Right kidney (tissue), 1 donor: ENCODE measurements around the gene EZR.
A peak's percentile ranks its signal among the peaks of the same experiment; 100 is the strongest.

Experiments used
- DNase-seq: peaks from one replicate; pipeline ENCODE4 v3.0.0-alpha.2; 2016

EZR gene

GRCh38 chr6:158819977-158820622 is 932 bp upstream of the EZR start:
- DNase-seq = no peak

GRCh38 chr6:158818581-158819212 is 471 bp downstream of the EZR start:
- DNase-seq = peak; percentile 68

- DNase-seq = peak; percentile 78
Observed at GRCh38 chr6:158817728-158818580, 1.2 kb downstream of the EZR start.

DNA sequence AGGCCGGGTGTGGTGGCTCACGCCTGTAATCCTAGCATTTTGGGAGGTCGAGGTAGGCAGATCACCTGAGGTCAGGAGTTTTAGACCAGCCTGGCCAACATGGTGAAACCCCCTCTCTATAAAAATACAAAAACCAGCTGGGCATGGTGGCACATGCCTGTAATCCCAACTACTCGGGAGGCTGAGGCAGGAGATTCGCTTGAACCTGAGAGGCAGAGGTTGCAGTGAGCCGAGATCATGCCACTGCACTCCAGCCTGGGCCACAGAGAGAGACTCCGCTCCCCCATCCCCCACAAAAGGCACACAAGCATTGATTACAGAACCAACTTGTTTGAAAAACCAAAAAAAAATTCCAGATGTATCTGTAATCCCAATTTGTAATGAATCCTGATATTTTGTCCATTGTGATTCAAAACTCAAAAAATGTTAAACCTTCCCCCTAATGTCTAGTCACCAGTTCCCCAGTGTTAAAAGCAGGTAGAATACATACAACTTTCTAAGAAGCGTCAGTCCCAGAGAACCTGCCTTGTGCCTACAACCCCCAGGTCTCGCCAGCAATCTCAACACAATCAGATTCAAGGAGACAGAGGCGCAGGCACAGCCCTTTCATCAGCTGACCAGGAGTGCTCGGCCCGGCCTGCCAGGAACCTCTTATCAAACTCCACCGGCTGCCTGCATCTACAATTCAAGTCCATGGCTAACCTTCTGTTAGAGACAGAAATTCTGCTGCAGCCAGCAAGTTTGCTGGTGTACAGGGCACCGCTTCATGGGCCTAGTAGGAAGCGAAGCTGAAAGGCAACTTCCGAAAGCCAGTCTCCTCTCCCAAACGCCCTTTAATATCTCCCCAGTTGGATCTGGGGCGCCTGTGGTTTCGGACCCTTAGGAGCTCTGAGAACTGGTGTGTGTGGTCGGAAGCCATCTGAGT is 2.1 kb downstream of the EZR start:
- peak; percentile 60 for DNase-seq

- DNase-seq = no peak
Observed at GRCh38 chr6:158816329-158816728, 2.8 kb downstream of the EZR start.

- DNase-seq = no peak
Observed at GRCh38 chr6:158815907-158816306, 3.3 kb downstream of the EZR start.

DNA sequence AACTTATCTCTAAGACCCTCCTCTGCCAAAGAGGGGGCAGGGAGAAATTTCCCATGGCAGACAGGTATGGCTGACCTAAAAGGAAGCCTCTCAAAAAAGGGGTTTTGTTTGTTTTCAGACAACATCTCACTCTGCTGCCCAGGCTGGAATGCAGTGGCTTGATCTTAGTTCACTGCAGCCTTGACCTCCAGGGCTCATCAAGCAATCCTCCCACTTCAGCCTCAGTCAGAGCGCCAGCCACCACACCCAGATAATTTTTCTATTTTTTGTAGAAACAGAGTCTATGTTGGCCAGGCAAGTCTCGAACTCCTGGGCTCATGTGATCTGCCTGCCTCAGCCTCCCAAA is 3.8 kb downstream of the EZR start:
- DNase-seq = no peak

DNA sequence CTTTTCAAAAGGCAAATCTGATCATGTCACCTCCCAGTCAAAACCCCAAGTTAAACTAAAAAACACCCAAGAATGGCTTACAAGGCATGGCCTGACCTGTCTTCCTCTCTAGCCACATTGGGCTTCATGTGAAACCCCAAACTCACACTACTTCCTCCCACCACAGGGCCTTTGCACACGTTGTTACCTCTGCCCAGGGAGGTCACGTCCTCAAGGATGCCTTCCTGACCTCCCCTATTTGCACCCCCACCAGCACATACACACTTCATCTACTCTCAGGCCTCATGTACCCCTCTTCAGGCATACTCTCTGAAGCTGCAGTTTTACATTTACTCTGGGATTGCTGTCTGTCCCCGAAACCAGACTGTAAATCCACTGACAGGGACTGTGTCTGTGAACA is 6.1 kb downstream of the EZR start:
- DNase-seq = no peak

GRCh38 chr6:158812611-158813010 is 6.6 kb downstream of the EZR start:
- no peak for DNase-seq

DNA sequence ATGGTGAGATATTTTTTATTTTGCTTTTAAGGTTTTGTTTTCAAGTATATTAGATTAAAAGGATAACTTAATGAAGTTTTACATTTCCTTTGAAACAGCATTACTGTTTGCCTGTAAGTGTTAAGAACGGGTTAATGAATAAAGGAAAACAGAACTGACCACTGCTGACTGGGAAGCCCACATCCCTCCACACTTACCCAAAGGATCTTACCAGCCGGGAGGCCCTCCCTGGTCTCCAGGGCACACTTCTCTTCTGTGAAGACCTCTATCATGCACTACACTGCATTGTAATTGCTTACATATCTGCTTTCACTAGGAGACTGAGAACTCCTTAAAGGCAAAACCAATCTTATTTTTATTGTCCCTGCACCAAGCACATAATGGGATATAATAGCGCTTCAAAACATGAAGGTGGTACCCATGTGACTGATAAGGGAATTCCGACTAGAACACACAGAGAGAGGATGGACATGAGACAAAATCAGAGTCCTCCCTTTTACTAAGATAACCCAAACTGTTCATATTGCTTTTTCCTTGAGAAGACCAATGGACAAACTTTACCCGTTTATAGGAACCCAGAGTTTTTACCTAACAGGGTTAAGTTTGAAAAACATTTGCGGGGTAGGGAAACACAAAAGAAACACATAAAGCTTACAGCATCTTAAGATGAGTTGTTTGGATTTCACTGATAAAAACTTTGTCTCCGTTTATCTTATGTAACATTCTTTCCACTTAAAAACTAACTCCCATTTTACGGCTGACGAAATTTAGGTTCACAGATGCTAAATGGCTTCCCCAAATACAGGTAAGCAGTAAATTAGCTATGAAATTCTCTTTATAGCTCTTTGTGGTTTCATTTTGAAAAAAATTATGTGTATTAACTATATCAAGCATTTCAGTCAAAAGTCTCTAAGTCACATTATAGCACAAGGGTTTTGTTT is 8.7 kb downstream of the EZR start:
- no peak for DNase-seq

DNA sequence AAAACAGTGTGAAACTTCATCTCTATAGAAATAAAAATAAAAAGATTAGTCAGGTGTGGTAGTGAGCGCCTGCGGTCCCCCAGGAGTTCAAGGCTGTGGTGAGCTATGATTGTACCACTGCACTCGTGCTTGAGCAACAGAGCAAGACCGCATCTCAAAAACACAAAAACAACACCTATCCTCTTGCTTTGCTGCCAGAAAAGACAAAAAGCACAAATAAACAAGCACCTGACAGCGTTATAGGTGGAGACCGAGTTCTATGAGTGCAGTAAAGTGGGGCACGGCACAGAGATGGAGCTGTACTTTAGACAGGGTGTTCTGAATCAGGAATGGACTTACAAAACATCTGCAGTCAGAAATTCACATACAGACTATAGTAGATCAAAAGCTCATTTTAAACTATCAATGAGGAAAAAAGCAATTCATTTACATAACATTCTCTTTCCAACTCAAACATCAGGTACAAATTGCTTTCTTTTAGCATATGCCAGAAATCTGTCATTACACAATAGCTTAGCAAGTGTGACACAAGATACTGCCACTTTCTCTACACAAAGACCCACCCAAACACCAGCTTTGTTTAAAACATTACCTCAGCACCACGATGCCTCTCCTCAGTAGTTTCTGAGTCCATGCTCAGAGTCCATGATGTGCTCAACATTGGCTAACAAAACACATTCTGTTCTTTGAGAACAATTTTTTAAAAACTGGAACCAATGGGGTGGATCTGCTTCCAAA is 10.1 kb downstream of the EZR start:
- DNase-seq = no peak

DNA sequence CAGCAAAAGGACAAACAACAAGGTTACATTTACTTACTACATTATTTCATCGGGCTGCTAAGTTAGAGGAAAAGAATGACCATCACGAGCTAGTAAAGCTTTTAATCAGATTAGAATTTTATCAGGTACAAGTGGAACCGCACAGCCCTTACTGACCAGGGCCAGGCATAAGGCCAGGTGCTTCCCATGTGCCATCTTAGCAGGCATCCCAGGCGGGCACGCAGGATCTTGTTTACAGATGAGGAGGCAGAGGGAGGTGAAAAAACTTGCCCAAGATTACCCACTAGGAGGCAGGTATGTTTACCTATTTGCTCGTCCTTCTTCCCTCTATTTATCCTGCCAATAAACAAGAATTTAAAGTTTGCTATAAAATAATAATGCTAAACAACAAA is 10.7 kb downstream of the EZR start:
- DNase-seq = no peak

DNA sequence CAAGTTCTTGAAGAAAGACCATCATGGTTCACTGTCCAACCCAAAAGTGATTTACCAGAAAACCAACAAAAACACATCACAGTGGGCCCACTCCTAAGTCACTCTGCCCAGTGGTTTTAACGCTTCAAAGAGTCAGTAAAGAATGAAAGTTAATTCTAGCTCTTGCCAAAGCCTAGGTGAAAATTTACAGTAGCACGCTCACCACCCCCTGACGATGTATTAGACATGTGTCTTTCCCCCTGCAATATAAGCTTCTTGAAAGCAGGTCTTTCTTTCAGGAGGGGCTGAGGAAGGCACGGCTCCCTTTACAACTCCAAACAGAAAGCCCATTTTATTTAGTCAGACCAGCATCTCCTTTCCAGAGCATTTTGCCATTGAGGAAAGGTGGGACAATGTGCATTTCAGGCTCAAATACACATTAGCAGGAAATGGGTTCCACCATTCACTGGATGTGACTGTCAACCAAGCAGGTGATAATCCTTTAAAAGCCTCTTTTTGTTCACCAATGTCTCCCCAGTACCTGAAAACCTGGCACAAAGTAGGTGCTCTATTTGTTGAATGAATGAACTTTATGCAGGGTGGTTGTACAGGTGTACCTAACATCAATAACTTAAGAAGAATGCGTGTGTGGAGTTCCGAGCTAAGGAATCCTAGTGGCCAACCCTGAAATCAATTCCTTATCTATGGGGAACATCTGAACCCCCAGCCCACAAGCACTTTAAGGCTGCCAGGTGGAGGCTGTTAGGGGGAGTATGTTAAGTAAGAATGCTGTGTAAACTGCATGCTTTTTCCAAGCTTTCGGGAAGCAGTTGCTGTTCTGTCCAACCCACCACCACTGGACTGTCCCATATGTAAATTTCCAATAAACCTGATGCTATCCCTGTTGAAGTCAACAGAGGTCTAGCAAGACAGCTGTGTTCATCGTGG is 11.4 kb downstream of the EZR start:
- DNase-seq = no peak

DNA sequence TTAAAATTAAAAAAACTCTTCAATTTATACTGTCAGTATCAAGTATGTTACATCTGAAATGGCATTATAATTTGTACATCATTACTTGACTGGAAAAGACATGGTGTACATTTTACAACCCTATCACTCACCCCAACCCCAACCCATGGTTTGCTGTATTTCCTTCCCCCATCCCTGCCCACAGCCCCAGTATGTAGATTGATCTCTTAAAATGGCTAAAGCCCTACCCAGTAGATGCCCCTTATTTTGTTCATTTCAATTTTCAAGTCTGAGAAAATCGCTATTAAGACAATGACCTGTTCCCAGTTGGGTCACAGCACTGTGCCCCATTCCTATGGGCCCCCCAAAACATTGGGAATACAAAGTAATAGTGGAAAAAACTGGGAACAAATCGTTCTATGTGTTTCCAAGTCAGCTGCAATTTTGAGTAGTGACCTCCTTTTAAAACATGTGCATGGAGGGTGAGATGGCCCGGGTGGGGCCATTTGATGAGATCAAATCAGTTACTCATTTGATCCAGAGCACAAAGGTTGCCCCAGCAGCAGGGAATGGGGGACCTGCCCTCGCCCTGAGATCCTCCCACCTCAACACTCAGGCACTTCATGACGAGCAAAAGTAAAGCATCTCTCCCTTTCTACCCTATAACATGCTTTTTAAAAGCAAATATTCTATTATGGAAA is 13.3 kb downstream of the EZR start:
- no peak for DNase-seq

DNA sequence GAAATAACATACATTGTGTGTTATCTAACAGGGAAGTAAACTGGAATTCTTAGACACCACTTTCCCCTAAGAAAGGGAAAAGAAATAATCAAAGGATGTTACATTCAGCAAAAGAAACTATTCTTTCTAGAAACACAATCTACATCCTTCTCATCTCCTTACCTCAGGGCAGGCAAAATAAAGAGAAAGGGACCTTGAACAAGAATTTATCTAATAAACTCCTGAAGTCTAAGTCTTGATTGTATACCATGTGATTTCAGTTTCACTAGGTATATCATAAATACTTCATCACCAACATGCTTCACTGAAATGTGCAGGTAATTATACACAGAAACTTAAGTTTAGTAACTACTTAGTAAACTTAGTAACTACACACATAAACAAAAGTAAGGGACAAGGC is 15.0 kb downstream of the EZR start:
- no peak for DNase-seq

- no peak for DNase-seq
Observed at GRCh38 chr6:158803733-158804143, 15.4 kb downstream of the EZR start.

DNA sequence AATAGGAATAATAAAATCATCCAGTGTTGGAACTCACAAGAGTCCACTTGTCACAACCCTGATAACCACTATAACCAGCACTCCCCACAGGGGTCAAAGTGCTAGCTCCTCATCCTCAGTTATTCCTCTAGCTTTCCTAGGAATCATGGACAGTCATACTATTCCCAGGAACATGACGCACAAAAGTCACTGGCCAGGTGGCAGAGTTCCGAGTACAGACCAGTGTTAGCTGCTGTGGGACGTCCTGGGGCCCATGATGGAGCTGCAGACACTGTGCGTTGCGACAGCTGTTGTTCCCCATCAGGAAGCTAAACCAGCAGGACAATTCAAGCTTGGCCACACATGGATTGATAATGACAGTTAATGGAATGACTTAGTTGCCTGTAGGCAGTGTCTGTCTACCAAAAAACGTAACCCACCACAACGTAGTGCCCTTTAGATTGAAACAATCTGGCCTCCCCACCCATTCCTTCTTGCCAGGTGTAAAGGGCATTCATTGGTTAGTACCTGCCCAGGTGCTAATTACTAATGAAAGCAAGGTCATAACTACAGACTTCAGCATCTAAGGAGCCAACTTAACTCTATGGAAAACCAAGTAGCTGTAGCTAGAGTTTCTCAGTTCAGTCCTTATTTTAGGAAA is 17.4 kb downstream of the EZR start:
- no peak for DNase-seq

DNA sequence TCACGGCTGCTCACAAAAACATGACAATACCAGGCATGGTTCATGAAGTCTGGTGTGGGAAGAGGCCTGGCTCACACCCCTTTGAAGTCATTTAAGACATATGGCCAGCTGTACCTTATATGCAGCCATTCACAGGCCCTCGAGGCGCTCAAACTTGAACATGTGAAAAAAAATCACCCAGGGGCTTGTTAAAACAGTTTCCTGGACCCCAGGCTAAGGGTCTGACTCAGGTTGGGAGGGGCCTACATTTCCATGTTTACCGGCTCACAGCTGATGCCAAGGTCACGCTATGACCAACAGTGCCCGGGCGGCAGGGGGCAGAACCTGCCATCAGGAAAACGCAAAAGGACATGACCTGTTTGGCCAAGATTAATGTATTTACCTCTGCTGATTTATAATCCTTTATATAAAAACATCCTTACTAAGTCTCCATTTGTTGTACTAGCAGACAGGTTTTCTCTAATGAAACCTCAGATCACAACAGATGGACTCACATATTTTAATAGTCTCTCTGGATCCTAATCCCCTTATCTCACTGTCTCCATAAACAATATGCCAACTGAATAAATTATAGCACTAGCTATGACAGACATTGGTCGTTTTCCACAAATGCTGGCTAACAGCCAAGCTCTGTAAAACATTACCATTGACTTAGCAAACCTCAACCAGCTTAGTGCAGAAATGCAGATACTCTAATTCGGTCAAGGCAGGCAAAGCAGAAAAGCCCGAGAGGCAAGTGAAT is 19.9 kb downstream of the EZR start:
- DNase-seq = no peak
